IMR-90 (cell line): Measurements from ENCODE around the gene PKP3. TPM values are rescaled to one million over a fixed set of nuclear protein-coding genes. Genes with fewer than 3 reads are reported as not detected.

Source experiments
- ATAC-seq: fragments of 200-7000 bp; cut with Tn5 transposase; 2 replicates; pipeline ENCODE4 v1.9.1; 2020; ENCODE audit warnings: low read depth, mild to moderate bottlenecking, moderate library complexity
- BruUV-seq: library from RNA; stranded (reverse); fragments of 400-500 nt; replicated peaks from 2 replicates; lab custom pipeline; 2021; lab: Mats Ljungman, UMichigan
- CTCF ChIA-PET: fragments of 300-600 bp; formaldehyde crosslinking; extraction: SDS; loops from one replicate; lab custom pipeline; 2021; ENCODE audit warnings: antibody characterized with exemption; lab: Yijun Ruan, JAX
- POLR2A ChIA-PET: fragments of 300-600 bp; sonication (Branson Sonifier 250); formaldehyde crosslinking; loops from one replicate; lab custom pipeline; 2022; ENCODE audit warnings: antibody characterized with exemption; ENCODE audit not compliant: unreplicated experiment; lab: Charles Lee
- DNase-seq: peaks from one replicate; pipeline ENCODE4 v3.0.0; 2013
- H2AFZ ChIP-seq: replicated peaks from 2 replicates; pipeline ENCODE3; 2013; ENCODE audit warnings: low read length, mild to moderate bottlenecking; ENCODE audit not compliant: poor library complexity
- H2AK5ac ChIP-seq: 2 replicates; pipeline ENCODE4 v1.6.1; 2013; ENCODE audit warnings: low read depth, low read length, inconsistent platforms
- H2AK9ac ChIP-seq: replicated peaks from 2 replicates; pipeline ENCODE3; 2013; ENCODE audit warnings: mild to moderate bottlenecking, low read depth, low read length, moderate library complexity; ENCODE audit not compliant: poor library complexity
- H2BK120ac ChIP-seq: 2 replicates; pipeline ENCODE4 v1.6.1; 2013; ENCODE audit warnings: low read depth, low read length, inconsistent platforms
- H2BK15ac ChIP-seq: 3 replicates; pipeline ENCODE4 v1.6.1; 2013; ENCODE audit warnings: low read depth, low read length, inconsistent platforms
- H2BK20ac ChIP-seq: 2 replicates; pipeline ENCODE4 v1.6.1; 2013; ENCODE audit warnings: low read depth, mild to moderate bottlenecking, inconsistent platforms, low read length, moderate library complexity
- H2BK5ac ChIP-seq: 2 replicates; pipeline ENCODE4 v1.6.1; 2013; ENCODE audit warnings: mild to moderate bottlenecking, low read depth, low read length, inconsistent platforms; ENCODE audit not compliant: poor library complexity, severe bottlenecking
- H3K14ac ChIP-seq: replicated peaks from 2 replicates; pipeline ENCODE4 v1.6.1; 2013; ENCODE audit warnings: low read depth, low read length, inconsistent platforms
- H3K18ac ChIP-seq: 2 replicates; pipeline ENCODE4 v1.6.1; 2013; ENCODE audit warnings: low read depth, low read length, control low read depth
- H3K23ac ChIP-seq: 2 replicates; pipeline ENCODE4 v1.6.1; 2013; ENCODE audit warnings: low read depth, low read length, inconsistent platforms
- H3K27ac ChIP-seq: 2 replicates; pipeline ENCODE4 v1.5.1; 2013; ENCODE audit warnings: mild to moderate bottlenecking, control low read depth, low read length; ENCODE audit not compliant: insufficient read depth
- H3K27me3 ChIP-seq: 2 replicates; pipeline ENCODE4 v1.6.1; 2013; ENCODE audit warnings: low read length; ENCODE audit not compliant: control insufficient read depth, insufficient read depth
- H3K36me3 ChIP-seq: 2 replicates; pipeline ENCODE4 v1.6.1; 2013; ENCODE audit warnings: low read length, mixed read lengths; ENCODE audit not compliant: control insufficient read depth, insufficient read depth
- H3K4ac ChIP-seq: 2 replicates; pipeline ENCODE4 v1.6.1; 2013; ENCODE audit warnings: low read depth, low read length, inconsistent platforms
- H3K4me1 ChIP-seq: 2 replicates; pipeline ENCODE4 v1.6.1; 2013; ENCODE audit warnings: low read length, mixed read lengths; ENCODE audit not compliant: control insufficient read depth, insufficient read depth
- H3K4me2 ChIP-seq: 2 replicates; pipeline ENCODE4 v1.6.1; 2013; ENCODE audit warnings: low read depth, mild to moderate bottlenecking, control low read depth, low read length, moderate library complexity
- H3K4me3 ChIP-seq: 2 replicates; pipeline ENCODE4 v1.5.1; 2013; ENCODE audit warnings: low read depth, mild to moderate bottlenecking, control low read depth, low read length, moderate library complexity; ENCODE audit not compliant: insufficient read depth
- H3K56ac ChIP-seq: 2 replicates; pipeline ENCODE4 v1.6.1; 2013; ENCODE audit warnings: low read length, inconsistent platforms; ENCODE audit not compliant: insufficient read depth; ENCODE audit errors: extremely low read depth
- H3K79me1 ChIP-seq, 2 experiments: 2 replicates each; pipeline ENCODE4 v1.6.1; 2013; ENCODE audit warnings: low read length in 2 of 2, inconsistent platforms in 1 of 2, low read depth in 1 of 2
- H3K9ac ChIP-seq: 2 replicates; pipeline ENCODE4 v1.6.1; 2013; ENCODE audit warnings: low read depth, low read length, control low read depth
- H3K9me1 ChIP-seq: 2 replicates; pipeline ENCODE4 v1.6.1; 2013; ENCODE audit warnings: low read length, inconsistent platforms; ENCODE audit not compliant: insufficient read depth
- H3K9me3 ChIP-seq: 2 replicates; pipeline ENCODE4 v1.6.1; 2013; ENCODE audit warnings: low read length; ENCODE audit not compliant: control insufficient read depth, insufficient read depth
- H4K20me1 ChIP-seq: 2 replicates; pipeline ENCODE4 v1.6.1; 2013; ENCODE audit warnings: low read length, inconsistent platforms; ENCODE audit not compliant: insufficient read depth
- H4K5ac ChIP-seq: 2 replicates; pipeline ENCODE4 v1.6.1; 2013; ENCODE audit warnings: mild to moderate bottlenecking, low read depth, low read length, control low read depth
- H4K8ac ChIP-seq, 2 experiments: 2 replicates each; pipeline ENCODE4 v1.6.1; 2013; ENCODE audit warnings: low read depth in 2 of 2, low read length in 2 of 2, control low read depth in 1 of 2, inconsistent platforms in 1 of 2
- H4K91ac ChIP-seq: 2 replicates; pipeline ENCODE4 v1.6.1; 2013; ENCODE audit warnings: low read depth, low read length, inconsistent platforms; ENCODE audit not compliant: insufficient read depth
- CEBPB ChIP-seq: IDR thresholded peaks from 2 replicates; pipeline ENCODE4 v1.6.1; 2012; ENCODE audit warnings: low read depth, low read length, improper control_type of control experiment
- CHD1 ChIP-seq: IDR thresholded peaks from 2 replicates; pipeline ENCODE4 v1.6.1; 2012; ENCODE audit warnings: low read depth, low read length, improper control_type of control experiment
- CTCF ChIP-seq: conservative IDR thresholded peaks from 2 replicates; pipeline ENCODE4 v1.5.1; 2012; ENCODE audit warnings: mild to moderate bottlenecking, low read depth, low read length, improper control_type of control experiment
- ELK1 ChIP-seq: fragments of 150-350 bp; IDR thresholded peaks from 2 replicates; pipeline ENCODE4 v1.6.1; 2016; ENCODE audit warnings: low read depth, mild to moderate bottlenecking, low read length, moderate library complexity, borderline replicate concordance
- NFE2L2 ChIP-seq: fragments of 150-350 bp; IDR thresholded peaks from 2 replicates; pipeline ENCODE4 v1.6.1; 2016; ENCODE audit warnings: low read depth, mild to moderate bottlenecking, low read length
- RCOR1 ChIP-seq: IDR thresholded peaks from 2 replicates; pipeline ENCODE4 v1.6.1; 2012; ENCODE audit warnings: mild to moderate bottlenecking, low read length, improper control_type of control experiment; ENCODE audit not compliant: insufficient replicate concordance
- RFX5 ChIP-seq: IDR thresholded peaks from 2 replicates; pipeline ENCODE4 v1.8.0; 2012; ENCODE audit warnings: low read depth, mild to moderate bottlenecking, low read length, moderate library complexity
- WGBS, 2 experiments: methylation state at CpG; one replicate each; pipeline versions ENCODE4 v1.1.5 to v1.1.7; 2013; ENCODE audit warnings: missing lambda C conversion rate in 2 of 2; ENCODE audit not compliant: insufficient read length in 1 of 2; ENCODE audit errors: extremely low coverage in 2 of 2; 5-methylcytosine and 5-hydroxymethylcytosine counted together
- dilution Hi-C: fragments of 300-500 bp; cut with HindIII; formaldehyde crosslinking; loops from one replicate; pipeline ENCODE4 v1.14.3; 2018; ENCODE audit warnings: low sequenced_read_pairs; ENCODE audit not compliant: unreplicated experiment
- in situ Hi-C: fragments of 300-500 bp; cut with MboI; formaldehyde crosslinking; loops from 3 replicates; pipeline ENCODE4 v1.14.3; 2019; ENCODE audit warnings: low sequenced_read_pairs, inconsistent platforms, mixed read lengths
- intact Hi-C: fragments of 100-400 bp; cut with micrococcal nuclease; formaldehyde crosslinking; loops from 2 replicates; pipeline ENCODE4 v1.10.0; 2022
- polyA plus RNA-seq, 3 experiments: library from polyadenylated mRNA; depleted of rRNA; stranded (reverse); fragments of >200 nt; gene quantifications; 2 replicates each; pipeline ENCODE4 v1.2.3, GENCODE V29; 2012; ENCODE audit warnings: low replicate concordance in 1 of 3
- total RNA-seq: library from RNA; depleted of rRNA; stranded (reverse); fragments of >200 nt; gene quantifications from 2 replicates; pipeline ENCODE4 v1.2.3, GENCODE V29; 2012

Gene PKP3
- total and polyA plus RNA-seq, 2 of the 4 experiments (the other 2 are of a cell fraction): 1.5 to 2.2 TPM

- TF ChIP-seq CHD1: no peak
Observed at GRCh38 chr11:441418-442274, 47.6 kb downstream of the PKP3 start, which contains the start of gene ANO9 (continued).

- H3K4me3 ChIP-seq: no peak overlapping the region
- H3K9ac ChIP-seq: no peak overlapping the region
- ChIA-PET POLR2A (no interaction called here), CTCF (no interaction called here)
- BruUV-seq: no TSS peak
- H3K9me3 ChIP-seq: no peaks in the 10 kb centered on the region
- no peak overlapping the region for H3K14ac ChIP-seq
- H2BK120ac ChIP-seq: no peak overlapping the region
- no peak overlapping the region for H2BK15ac ChIP-seq
- no peak overlapping the region for H2BK20ac ChIP-seq
- no peak overlapping the region for H2AK5ac ChIP-seq
- no peak overlapping the region for H2BK5ac ChIP-seq
- no peaks in the 10 kb centered on the region for H3K9me1 ChIP-seq
- intact Hi-C loops (loop anchor here (10.0 kb wide), 1 partner anchor 78 kb away; the partner anchor contains the start of gene B4GALNT4), dilution Hi-C loops (no loop called here), in situ Hi-C loops (no loop called here)
- H4K8ac ChIP-seq: no peak overlapping the region
- WGBS, 2 experiments: 54% methylated on average over 10 of the region's 16 CpGs; no CpG with 5 or more reads in 1 of the 2 experiments
- H3K18ac ChIP-seq: no peak overlapping the region
- peaks cover 3% of the 10 kb centered on the region; the same call in 1 of the 2 replicates for H3K4me1 ChIP-seq
- H4K20me1 ChIP-seq: no peaks in the 10 kb centered on the region
- TF ChIP-seq RFX5: no peak
- no peak for TF ChIP-seq CTCF
- no peak for TF ChIP-seq NFE2L2
- no peak for TF ChIP-seq RCOR1
- no peak for TF ChIP-seq CHD1
- TF ChIP-seq CEBPB: no peak
- TF ChIP-seq ELK1: no peak
- no peaks in the 10 kb centered on the region for H3K36me3 ChIP-seq
- H3K27ac ChIP-seq: no peak overlapping the region
- no peak overlapping the region for H4K91ac ChIP-seq
- no peak overlapping the region for H3K23ac ChIP-seq
- H2AFZ ChIP-seq: no peak overlapping the region
- H4K5ac ChIP-seq: no peak overlapping the region
- no peaks in the 10 kb centered on the region for H3K79me1 ChIP-seq
- no peak overlapping the region for H2AK9ac ChIP-seq
- no peak for ATAC-seq
- no peak overlapping the region for H3K4me2 ChIP-seq
- peaks cover 28% of the 10 kb centered on the region for H3K27me3 ChIP-seq
- no peak overlapping the region for H3K56ac ChIP-seq
- DNase-seq: no peak
- H3K4ac ChIP-seq: no peak overlapping the region
Observed at GRCh38 chr11:442611-443081, 48.6 kb downstream of the PKP3 start.
